Neural cell (in vitro differentiated cells): ENCODE measurements around the gene EZR.

Source experiments
- CTCF ChIP-seq: fragments of 450-650 bp; IDR thresholded peaks from 2 replicates; pipeline ENCODE4 v1.5.1; 2014; ENCODE audit warnings: antibody characterized with exemption, mild to moderate bottlenecking, moderate library complexity; ENCODE audit not compliant: poor library complexity, severe bottlenecking
- EP300 ChIP-seq: fragments of 450-650 bp; conservative IDR thresholded peaks from 2 replicates; pipeline ENCODE4 v1.6.1; 2014; ENCODE audit warnings: antibody characterized with exemption, mild to moderate bottlenecking, moderate library complexity; ENCODE audit not compliant: poor library complexity, severe bottlenecking

GRCh38 chr6:158743033-158743651 lies 76.0 kb downstream of the EZR start:
- TF ChIP-seq EP300 (no peak), CTCF (no peak)
